Inferior parietal cortex (tissue), 1 donor: Measurements from ENCODE around the gene CD58.

Experiments
- DNase-seq: peaks from one replicate; pipeline ENCODE4 v3.0.0-alpha.2; 2016; ENCODE audit errors: extremely low spot score

CD58 gene

DNA sequence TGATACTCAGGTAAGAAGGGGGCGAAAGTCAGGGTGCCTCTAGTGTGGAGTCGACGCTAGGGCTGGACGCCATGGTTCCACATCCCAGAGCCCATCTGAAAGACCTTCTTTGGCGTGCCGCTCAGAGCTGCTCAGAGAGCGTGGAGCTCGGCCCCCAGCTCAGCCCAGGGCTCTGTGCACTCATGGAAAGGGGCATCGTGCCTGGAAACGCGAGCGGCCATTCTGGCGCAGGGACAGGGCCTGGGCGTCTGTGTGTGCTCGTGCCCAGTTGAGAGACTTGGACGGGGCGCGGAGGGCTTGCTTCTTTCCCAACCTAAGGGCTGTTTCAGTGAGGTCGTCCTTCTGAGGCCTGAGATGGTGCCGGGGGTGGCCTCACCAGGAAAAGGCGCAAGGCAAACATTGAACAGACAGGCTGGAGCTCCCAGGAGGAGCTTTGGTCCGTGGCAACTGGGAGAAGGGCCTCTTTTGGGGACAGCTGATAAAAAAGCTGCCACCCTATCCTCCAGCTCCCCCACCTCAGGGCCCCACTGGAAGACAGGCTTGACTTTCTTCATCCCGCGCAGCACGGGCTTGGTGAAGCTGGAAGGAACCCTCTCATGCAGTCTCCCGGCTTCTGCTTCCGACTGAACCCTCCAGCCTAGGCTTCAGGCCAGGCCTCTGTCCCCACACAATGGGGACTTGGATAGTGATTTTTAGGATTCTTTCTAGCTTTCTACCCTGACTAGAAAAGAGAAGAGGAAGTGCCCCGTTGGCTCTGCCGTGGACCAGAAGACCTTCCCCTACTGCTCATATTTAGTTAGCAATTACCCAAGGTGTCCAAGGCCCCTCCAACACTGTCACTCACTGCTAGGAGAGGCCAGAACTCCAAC, 77.1 kb downstream of the CD58 start:
- DNase-seq: no peak

DNA sequence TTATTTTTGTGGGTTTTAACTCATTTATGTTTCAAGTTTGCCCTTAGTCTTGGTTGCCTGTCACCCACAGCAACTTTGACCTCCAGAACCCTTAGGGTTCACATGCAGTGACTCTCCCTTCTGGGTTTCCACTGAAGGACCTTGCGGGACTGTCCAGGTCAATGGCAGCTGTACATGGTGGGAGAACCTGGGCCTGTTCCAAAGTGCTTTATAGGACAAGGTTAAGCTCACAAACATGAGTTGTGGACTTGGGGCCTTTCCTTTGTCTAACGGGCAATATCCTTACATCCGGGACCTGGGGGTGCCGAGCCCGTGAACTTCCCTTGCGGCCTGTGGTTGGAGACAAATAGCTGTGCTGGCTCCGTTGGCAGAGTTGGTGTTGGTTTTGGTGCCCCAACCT, 77.8 kb downstream of the CD58 start:
- DNase-seq: no peak

DNA sequence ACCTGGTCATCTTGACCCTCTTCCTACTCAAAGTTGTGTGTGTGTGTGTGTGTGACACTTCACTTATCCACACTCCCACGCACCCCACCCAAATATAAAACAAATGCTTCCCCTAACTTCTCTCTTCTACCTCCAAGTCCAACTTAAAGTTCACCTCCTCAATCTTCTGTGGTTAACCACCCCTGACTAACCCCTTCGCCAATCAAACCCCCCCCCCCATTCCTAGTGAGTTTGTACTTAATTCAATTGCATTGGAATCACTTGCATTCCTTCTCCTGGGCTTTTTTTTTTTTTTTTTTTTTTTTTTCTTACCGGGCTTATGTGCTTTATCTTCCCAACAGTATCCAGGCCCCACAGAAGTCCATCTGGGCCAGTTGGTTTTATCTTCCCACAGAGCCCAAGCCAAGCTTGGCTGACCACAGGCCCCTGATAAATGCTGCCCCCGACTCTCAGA, 78.4 kb downstream of the CD58 start:
- DNase-seq: no peak

DNA sequence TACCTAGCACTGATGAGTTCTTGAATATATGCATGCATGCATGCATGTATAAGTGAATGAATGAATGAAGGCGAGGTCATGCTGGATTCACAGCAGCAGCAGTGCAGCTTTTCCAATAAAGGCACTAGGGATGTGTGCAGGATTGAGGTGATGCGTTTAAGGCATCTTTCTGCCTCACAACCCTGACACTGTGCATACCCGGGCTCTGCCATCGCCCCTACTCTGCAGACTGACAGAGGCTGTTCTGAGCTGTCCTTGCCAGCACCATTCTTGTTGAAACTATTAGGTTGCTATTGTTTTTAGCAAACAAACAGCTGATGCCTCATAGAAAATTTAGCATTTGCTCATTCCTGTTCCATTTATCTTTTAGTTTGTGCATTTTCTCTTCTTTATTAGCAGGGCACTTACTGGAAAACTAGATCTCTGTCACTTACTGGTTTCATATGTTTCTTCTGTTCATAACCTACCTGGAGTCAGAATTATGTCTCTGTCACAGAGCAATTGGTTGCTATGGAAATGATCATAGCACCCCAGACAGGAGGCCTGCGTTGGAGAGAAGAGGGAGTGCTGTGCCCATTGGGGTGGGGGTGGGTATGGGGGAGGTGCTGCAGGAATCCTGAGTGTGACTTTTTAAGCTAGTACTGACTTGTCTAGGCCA, 79.0 kb downstream of the CD58 start:
- DNase-seq: no peak

DNA sequence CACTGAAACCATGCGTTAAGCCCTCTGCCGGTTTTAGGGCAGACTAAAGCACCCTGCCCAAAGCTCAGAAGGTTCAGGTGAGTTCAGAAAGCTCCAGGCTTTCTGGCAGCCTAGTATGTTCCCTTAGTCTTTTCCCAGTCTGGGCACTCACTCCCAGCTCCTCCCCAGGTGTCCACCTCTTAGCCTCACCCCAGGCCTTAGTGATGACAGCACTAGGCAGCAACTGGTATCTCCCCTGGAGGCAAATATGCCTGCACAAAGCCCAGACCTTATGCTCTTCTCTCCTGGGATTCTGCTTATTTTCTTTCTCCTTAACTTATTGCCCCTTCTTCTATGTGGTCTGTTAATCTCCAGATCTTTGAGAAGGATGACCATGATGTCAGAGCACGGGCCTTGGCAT, 80.2 kb downstream of the CD58 start:
- no peak for DNase-seq

DNA sequence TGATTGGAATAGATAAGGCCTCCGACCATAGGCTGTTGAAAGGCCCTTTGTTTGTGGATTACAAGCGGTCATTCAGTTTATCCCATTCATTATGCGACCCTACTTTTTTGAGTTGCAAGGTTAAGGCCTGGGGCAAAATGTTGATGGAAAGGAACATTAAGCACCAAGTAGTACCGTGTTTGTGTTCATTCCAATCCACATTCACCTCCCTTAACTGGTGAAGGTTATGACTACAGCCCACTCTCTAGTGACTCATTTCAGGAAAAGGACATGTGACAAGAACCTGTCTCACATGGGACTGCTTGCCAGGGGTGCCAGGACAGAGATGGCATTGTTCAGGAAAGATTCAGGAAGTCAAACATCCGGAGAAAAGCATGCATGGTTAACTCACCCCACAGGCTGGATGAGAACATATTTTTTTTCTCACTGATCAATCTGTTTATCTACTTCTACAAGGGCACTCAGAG, 81.6 kb downstream of the CD58 start:
- DNase-seq: peak; percentile 54

DNA sequence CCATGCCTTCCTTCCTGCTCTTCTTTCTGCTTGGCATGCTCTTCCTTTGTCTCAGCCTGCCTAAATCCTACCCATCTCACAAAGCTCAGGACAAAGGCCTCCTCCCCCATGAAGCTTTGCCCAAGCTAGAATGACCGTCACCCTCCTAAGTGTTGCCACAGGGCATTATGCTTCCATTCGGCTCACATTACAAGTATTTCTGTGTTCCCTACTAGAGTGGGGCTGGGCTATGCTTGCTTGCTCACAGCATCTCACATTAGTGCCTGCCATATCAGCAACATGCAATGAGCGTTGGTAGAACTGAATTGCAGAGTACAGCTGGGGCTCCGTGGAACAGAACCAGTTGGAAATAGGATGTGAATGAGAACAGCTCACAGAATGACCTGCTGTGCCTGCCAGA, 82.8 kb downstream of the CD58 start:
- no peak for DNase-seq

DNA sequence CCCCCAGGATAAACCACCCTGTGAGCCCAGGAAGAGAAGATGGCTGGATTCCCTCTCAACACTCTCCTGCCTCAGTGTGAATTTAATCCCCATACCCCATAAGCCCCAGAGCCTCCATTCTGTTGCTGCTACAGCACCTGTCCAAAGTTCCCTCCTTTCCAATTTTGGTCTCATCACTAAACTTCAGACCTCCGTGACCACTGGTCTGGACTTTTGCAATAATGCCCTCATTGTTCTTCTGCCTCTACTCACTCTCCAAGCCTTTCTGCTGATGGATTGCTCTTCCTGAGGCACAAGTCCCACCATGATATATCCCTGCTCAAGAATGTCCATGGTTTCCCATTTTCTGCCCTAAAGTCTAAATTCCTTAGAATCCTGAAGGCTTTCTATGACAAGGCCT, 83.2 kb downstream of the CD58 start:
- no peak for DNase-seq

DNA sequence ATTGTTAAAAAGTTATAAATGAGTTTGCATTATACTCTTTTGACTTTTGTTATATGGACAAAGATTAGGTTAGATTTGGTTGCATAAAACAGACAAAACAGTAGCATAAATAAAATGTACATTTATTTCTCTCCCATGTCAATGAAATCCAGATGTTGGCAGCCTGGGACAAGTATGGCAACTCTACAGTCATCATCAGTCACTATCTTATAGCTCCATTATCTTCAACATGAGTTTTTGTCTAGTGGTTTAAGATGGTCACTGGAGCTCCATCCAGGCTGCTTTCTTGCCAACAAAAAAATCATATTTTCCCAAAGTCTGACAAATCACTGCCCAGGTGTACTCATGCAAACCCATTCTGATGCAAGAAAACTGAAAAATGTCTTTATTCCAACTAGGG, 83.8 kb downstream of the CD58 start:
- DNase-seq: no peak

DNA sequence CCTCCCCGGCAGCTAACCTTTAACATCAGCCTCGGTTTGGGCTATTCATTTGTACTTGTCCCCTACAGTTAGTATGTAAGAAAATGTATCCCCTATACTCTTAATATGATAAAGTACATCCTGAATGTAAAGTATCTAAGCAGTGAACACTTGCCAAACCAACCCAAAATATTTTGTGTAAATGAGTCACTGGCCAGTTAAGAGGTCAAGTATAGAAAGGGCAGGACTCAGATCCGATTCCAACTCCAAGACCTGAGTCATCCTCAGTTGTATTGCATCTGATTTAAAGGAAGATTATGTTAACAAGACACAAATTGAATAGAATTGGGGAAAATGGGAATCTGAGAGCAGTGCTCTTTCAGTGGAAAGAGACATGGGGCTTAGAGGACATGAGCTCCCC, 84.4 kb downstream of the CD58 start:
- no peak for DNase-seq

DNA sequence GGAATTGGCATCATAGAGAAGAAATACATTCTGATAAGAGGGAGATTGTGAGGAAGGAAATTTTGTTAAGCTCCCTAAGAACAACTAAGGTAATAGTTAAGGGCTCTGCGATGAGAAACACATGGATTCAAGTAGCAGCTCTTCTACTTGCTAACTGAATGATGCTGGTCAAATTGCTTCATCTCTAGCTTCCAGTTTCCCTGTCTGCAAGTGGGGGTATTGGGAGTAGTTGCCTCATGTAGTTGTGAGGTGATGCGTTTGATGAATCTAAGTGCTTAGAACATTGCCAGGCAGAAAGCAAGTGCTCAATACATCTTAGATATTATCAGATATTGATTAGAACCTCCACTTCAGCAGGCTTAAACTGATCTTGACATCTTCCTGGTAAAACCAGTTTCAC, 84.8 kb downstream of the CD58 start:
- DNase-seq: no peak

DNA sequence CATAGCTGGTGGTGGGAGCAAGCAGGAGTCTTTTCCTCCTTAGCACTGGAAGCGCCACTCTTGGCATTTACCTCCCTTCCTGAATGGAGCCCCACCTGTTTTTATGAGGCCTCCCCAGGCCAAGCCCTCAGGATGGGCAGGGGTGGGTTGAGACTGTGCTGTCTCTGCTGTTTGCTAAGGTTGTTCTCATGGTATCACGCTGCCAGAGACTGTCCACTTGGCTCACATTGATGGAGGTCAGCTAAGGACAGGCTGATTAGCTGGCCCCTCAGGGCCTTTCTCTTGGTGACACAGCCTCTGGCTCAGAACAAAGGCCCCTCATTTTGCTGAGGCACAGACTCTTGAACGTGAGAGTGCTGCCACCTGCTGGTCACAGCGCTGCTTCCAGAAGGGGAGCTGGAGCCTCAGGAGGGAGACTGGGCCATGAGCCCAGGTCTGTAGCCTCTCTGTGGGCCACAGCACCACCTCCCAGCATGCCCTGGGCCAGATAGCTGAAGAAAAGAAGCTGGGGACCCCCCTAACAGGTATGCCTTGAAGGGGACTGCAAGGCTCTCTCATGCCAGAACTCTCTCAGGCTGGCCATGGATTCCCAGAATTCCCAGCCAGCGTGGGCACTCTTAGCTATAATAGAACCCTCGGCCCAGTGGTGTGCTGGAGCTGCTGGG, 85.6 kb downstream of the CD58 start:
- peak; percentile 95 for DNase-seq

DNA sequence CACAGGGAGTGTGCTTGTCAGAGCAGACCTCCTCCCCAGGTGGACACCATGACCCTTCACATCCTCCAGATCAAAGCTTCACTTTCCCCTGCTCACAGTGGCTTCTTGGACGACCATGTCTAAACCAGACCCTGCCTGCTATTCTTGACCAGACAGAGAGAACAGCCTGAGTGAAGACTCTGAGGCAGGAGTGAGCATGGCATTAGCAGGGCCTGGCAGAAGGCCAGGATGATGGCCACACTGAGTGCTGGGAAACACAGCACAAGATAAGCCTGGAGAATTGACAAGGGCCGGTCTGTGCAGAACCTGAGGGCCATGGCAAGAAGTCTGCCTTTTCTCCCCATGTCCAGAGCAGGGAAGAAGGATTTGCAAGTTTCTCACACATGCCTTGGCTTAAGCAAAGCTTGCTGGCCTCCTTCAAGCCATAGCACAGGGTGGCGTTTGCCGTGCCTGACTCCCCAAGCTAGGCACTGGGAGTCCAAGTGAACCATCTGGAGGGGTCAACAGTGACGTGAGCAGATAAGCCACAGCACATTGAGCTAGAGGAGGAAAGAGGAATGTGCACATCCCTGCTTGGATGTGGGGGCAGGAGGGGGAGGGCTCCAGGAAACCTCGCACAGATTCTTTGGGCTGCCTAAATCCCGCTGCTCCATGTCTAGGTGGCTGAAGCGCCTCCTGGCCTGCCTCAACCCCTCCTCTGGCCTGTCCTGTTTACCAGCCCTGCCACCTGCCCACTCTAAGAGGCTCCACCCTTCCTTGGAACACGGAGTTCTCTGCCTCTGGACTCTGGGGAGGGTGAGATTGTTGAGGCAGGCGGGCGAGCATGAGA, 87.1 kb downstream of the CD58 start:
- no peak for DNase-seq

DNA sequence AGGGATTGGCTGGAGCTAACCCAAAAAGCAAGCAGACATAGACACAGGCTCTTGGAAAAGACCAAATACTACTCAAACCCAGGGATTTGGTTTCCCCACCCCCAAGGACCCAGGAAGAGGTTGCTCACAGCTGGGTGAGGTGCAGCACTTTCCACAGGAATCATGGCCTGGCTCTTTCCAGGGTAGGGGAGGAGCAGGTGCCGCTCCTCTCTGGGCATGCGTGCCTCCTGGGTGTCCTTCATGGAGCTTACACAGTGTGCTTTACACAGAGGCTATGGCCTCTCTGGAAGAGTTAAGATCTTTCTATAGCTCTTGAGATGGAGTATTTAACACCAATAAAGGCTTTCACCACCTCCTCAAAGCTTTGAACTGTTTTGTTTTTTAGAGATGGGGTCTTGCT, 88.3 kb downstream of the CD58 start:
- DNase-seq: no peak

DNA sequence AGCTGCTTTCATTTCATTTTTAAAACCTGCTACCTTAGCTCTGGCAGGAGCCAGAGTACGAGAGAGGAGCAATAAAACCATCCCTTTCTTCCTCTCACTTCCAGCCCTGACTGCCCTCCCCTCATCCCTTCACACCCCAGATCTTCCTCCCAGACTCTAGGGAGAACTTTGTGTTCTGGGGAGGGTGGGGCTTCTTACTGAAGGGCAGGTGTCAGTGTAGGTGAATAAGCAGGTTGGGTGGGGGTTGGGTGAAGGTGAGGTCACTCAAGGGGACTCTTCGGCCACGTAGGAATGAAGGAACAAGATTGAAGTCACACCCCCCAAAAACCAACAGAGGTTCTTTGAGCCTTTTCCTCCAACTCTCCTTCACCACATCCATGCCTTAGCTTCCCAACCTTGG, 88.9 kb downstream of the CD58 start:
- no peak for DNase-seq

DNA sequence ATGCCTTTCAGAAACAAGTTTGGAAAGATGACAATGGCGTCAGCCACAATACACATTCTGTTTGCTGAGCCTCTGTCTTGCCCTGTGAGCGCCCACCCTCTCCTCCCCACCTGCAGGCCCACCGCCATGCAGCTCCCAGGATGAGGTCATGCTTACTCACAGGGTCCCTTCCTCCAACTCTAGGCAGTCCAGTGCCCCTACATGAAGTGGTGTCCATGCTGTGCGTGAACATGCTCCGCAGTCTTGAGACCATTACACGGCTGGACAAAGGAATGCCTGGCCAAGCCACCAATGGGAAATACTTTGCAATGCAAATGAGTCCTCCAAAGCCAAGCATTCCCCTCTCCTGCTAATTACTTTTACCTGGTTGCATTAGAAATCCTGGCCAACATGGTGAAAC, 92.2 kb downstream of the CD58 start:
- no peak for DNase-seq

DNA sequence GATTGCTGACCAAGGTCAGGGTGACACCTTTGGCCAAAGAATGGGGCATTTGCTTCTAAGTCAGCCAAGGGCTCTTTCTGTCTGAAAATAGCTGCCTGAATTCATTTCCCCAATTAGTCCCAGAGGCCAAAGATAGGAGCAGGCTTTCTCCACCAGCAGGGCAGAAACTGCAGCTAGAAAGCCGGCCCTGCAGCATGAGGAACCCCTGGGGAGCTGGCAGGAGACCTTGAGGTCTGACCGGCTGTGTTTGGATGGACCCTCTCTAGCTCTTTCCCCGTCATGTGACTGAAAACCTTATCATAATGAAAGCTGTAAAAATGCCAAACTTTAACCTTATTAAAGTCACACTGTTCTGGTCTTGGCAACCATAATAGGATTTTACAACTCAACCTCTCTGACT, 93.4 kb downstream of the CD58 start:
- DNase-seq: no peak

DNA sequence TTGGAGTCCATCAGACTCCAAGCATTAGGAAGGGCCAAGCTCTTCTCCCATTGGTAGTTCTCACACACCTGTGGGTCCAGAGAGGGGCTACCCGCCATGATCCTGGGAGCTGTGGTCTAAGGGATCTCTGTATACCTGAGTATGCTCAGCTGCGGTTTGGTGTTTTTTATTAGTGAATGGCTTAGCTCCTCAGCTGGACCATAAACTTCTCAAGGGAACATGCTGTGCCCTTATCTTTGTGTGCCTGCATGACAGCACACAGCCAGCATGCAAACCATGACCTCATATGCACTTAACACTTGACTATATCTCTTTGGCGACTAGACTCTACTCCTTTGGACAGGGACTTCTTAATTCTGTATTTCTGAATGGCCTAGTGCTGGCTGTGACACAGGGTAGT, 94.5 kb downstream of the CD58 start:
- no peak for DNase-seq

DNA sequence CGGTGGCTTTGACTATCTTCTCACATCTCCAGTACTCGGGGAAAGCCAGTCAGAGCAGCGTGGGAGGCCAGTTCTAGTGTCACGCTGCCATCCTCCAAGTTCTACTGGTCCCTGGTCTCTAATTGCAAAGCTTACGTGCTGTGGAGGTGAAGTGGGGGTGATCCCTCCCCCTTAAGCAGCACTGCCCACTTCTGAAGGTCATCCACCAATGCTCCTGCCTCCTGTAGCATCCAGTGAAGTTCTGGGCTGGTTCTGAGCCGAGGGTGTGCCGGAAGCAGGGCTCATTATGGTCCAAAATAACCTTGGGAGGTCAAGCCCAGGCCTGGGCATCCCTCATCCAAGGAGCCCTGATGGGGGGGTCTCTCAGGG, 95.0 kb downstream of the CD58 start:
- no peak for DNase-seq

DNA sequence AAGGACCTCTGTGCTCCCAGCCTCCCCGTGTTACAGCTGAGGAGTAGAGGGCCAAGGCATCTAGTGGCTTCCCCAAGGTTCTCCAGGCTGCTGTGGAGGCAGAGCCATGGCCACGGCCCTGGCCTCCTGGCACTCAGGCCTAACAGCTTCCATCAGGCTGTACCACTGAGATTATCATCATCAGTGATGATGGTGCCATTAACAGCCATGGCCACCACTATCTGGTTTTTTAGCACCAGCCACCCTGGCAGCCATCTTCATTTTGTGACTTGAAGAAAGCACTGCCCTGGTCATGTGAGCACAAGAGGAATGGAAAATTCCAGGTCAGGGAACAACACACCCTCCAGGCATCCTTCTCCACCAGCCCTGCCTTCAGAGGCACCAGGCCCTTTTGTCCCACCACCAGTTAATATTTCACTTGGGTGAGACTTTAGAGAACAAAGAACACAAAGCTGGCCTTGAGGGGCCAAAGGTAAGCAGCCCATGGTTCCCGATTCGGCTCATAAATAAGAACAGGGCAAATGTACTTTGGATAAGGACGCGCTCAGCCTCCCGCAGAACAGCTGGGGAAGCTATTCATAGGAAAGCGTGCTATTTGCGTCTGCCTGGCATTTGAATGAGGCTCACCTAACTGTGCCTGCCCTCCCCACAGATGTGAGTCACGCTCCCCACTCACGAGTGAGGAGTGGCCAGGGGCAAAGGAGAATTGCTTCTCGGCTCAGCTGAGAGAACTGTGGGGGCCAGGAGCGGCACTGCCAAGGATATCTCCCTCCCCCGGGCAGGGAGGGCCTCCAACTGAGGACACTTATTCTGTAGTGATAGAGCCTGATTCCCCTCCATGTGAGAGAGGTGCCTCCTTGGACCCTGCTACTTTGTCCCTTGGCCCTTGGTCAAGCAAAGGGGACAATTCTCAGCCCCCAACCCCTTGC, 95.6 kb downstream of the CD58 start:
- DNase-seq: no peak

DNA sequence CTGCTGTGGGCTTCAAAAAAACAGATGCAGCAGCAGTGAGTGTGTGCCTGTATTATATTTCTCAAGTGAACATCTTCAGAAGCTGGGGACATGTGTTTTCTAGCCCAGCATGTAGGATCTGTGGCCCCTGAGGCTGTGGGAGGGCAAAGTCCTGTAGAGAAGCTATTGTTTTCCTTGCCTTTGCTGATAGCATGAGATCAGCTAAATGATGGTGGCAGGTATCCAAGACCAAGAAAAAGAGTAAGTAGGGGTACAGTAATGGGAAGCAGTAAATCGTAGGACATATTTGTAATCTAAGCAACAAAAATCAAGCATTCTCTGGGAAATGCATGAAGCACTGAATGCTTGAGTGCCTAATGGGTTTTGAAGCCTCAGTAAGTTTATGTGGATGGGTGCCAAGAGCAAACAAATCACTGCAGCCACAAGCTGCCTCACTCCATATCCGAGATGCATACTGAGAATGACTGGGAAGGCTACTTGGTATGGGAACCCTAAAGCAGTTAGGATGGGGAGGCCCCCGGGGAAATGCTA, 98.3 kb downstream of the CD58 start:
- DNase-seq: no peak
